ENCODE measurements around the gene CYB561D2. TPM values are rescaled to one million over a fixed set of nuclear protein-coding genes. Genes with fewer than 3 reads are reported as not detected.
A peak's percentile ranks its signal among the peaks of the same experiment; 100 is the strongest.

Gene CYB561D2
- total and polyA plus RNA-seq, 2 of the 13 experiments (the other 11 are each of a cell fraction or from before 2014, with no cell fraction given) = 11.1 to 17.2 TPM

DNA sequence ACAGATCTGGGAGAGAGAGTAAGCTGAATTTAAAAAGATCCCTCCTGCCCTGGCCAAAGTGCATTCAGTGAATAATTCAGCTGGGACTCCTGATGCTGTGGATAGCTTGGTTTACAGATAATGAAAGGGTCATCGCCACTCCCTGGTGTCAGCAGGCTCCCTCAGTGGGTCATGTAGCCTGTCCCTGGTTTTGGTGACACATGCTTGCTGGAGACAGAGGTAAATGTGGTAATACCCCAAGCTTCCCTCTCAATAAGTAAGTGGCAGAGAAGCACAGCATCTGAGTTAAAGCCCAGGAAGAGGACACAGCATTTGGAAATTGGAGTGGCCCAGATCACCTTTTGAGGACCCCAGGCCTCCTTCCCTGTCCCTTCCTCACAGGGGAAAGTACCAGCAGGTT is 6.8 kb downstream of the CYB561D2 start (continued):
- TF ChIP-seq, protein P1, sequence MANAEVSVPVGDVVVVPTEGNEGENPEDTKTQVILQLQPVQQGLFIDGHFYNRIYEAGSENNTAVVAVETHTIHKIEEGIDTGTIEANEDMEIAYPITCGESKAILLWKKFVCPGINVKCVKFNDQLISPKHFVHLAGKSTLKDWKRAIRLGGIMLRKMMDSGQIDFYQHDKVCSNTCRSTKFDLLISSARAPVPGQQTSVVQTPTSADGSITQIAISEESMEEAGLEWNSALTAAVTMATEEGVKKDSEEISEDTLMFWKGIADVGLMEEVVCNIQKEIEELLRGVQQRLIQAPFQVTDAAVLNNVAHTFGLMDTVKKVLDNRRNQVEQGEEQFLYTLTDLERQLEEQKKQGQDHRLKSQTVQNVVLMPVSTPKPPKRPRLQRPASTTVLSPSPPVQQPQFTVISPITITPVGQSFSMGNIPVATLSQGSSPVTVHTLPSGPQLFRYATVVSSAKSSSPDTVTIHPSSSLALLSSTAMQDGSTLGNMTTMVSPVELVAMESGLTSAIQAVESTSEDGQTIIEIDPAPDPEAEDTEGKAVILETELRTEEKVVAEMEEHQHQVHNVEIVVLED (CRISPR knock-in tag; IDR thresholded peaks at IDR 0.05; ENCODE audit: borderline replicate concordance) = no peak
- TF ChIP-seq, protein P2, sequence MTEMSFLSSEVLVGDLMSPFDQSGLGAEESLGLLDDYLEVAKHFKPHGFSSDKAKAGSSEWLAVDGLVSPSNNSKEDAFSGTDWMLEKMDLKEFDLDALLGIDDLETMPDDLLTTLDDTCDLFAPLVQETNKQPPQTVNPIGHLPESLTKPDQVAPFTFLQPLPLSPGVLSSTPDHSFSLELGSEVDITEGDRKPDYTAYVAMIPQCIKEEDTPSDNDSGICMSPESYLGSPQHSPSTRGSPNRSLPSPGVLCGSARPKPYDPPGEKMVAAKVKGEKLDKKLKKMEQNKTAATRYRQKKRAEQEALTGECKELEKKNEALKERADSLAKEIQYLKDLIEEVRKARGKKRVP (CRISPR knock-in tag; IDR thresholded peaks at IDR 0.05) = no peak
- TF ChIP-seq DNMT1 (CRISPR knock-in tag; IDR thresholded peaks at IDR 0.05) = no peak
- no peak for TF ChIP-seq ZBTB38 (CRISPR knock-in tag; IDR thresholded peaks at IDR 0.05)
- TF ChIP-seq, protein P3, sequence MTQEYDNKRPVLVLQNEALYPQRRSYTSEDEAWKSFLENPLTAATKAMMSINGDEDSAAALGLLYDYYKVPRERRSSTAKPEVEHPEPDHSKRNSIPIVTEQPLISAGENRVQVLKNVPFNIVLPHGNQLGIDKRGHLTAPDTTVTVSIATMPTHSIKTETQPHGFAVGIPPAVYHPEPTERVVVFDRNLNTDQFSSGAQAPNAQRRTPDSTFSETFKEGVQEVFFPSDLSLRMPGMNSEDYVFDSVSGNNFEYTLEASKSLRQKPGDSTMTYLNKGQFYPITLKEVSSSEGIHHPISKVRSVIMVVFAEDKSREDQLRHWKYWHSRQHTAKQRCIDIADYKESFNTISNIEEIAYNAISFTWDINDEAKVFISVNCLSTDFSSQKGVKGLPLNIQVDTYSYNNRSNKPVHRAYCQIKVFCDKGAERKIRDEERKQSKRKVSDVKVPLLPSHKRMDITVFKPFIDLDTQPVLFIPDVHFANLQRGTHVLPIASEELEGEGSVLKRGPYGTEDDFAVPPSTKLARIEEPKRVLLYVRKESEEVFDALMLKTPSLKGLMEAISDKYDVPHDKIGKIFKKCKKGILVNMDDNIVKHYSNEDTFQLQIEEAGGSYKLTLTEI (CRISPR knock-in tag; conservative IDR thresholded peaks at IDR 0.05) = no peak

DNA sequence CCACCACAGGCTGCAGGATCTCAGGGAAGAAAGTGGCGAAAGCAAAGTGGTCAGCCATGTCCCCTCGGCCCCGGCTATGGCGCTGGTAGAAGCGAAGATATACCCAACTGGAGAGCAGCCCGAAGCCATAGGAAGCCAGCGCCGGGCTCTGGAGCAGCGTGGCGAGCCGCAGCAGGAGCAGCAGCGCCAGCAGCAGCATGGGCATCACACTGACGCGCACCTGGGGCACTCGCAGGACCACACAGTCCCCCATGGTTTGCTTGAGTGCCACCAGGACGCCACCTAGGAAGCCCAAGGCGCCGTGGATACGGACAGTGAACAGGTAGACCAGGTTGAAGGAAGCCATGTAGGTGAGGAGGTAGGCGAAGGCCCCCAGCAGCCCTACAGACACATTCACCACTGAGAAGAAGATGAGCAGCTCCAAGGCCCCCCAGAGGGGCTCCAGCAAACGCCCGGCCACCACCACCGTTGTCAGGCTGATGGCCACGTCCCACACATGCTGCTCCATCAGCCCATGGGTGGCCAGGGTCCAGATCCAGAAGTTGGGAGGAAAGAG is 7.8 kb downstream of the CYB561D2 start:
- peaks cover 39% of the 10 kb centered on the region for H3K79me2 ChIP-seq (ENCODE audit: insufficient read depth, low read length)
- peak overlapping the region; percentile 94 for H3K4me2 ChIP-seq (ENCODE audit: low read depth, low read length)
- peak overlapping the region; percentile 91 for H3K9ac ChIP-seq (ENCODE audit: insufficient read depth, low read depth, low read length)
- FAIRE-seq (no peak), ATAC-seq (peak; percentile 13), DNase-seq (ENCODE audit: low spot score) (no peak)
- CTCF ChIA-PET (ENCODE audit: low intra/inter-chr PET ratio, low total read pairs) = no interaction called here
- peaks cover 37% of the 10 kb centered on the region for H3K4me1 ChIP-seq (ENCODE audit: insufficient read depth, low read length)
- 0% methylated on average over 3 of the region's 24 CpGs for WGBS (ENCODE audit: low lambda C conversion rate)
- no peak overlapping the region for H2AFZ ChIP-seq (ENCODE audit: low read length)
- POLR2A ChIA-PET = interaction anchor here (1.2 kb wide), 1 partner anchor 8 kb away, joined by 10 read pairs; the partner anchor contains the start of genes CYB561D2 and NPRL2
- H3K4me3 ChIP-seq (replicated peaks in 1 of 3; ENCODE audit: insufficient read depth in 1 of 3, low read depth in 2 of 3, low read length in 3 of 3) = peak overlapping the region; percentile 76 to 91 (median 88)
- peaks cover 25% of the 10 kb centered on the region for H4K20me1 ChIP-seq (ENCODE audit: insufficient read depth, low read length)
- H3K9me3 ChIP-seq (ENCODE audit: low read length) = no peaks in the 10 kb centered on the region
- H3K27me3 ChIP-seq (ENCODE audit: control insufficient read depth in 1 of 2, insufficient read depth in 2 of 2, low read length in 2 of 2) = peaks cover 2 to 9% of the 10 kb centered on the region in 2 experiments; a peak in 2 of 5 replicates
- peak overlapping the region; percentile 66 for H3K27ac ChIP-seq (ENCODE audit: extremely low read length, insufficient read depth, low read length)
- in situ Hi-C loops (cut with HindIII; ENCODE audit: extremely low pct_ligation_motif_present, low pct_unique_long_range_greater_than_20kb) (no loop called here), intact Hi-C loops (cut with micrococcal nuclease; ENCODE audit: unreplicated experiment) (no loop called here)
- BruUV-seq (replicated peaks) = no TSS peak
- H3K36me3 ChIP-seq (replicated peaks in 1 of 2; ENCODE audit: control insufficient read depth in 1 of 2, insufficient read depth in 2 of 2, low read length in 2 of 2) = peaks cover 9 to 27% of the 10 kb centered on the region in 2 experiments; a peak in 4 of 5 replicates
- TF ChIP-seq GLI4 (CRISPR knock-in tag; IDR thresholded peaks at IDR 0.05; ENCODE audit: borderline replicate concordance) (no peak), GATAD1 (CRISPR knock-in tag; IDR thresholded peaks at IDR 0.05) (no peak), ZNF776 (CRISPR knock-in tag; IDR thresholded peaks at IDR 0.05) (0 out of 2 replicates have a peak, but pooled peaks have one; percentile 48), ZNF230 (CRISPR knock-in tag; IDR thresholded peaks at IDR 0.05) (0 out of 2 replicates have a peak, but pooled peaks have one; percentile 1), MAF1 (CRISPR knock-in tag; IDR thresholded peaks at IDR 0.05; ENCODE audit: borderline replicate concordance) (no peak), ZC3H13 (CRISPR knock-in tag; IDR thresholded peaks at IDR 0.05) (peak; percentile 1), ZNF839 (CRISPR knock-in tag; IDR thresholded peaks at IDR 0.05; ENCODE audit: borderline replicate concordance) (peak; percentile 29; the same call in 1 of the 2 replicates)
- TF ChIP-seq, protein P4, sequence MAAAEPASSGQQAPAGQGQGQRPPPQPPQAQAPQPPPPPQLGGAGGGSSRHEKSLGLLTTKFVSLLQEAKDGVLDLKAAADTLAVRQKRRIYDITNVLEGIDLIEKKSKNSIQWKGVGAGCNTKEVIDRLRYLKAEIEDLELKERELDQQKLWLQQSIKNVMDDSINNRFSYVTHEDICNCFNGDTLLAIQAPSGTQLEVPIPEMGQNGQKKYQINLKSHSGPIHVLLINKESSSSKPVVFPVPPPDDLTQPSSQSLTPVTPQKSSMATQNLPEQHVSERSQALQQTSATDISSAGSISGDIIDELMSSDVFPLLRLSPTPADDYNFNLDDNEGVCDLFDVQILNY (CRISPR knock-in tag; conservative IDR thresholded peaks at IDR 0.05) = no peak
